Measurements from ENCODE around the gene TRAF7. TPM values are rescaled to one million over a fixed set of nuclear protein-coding genes. Genes with fewer than 3 reads are reported as not detected.
A peak's percentile ranks its signal among the peaks of the same experiment; 100 is the strongest.

TRAF7 gene
- total RNA-seq, 2 donors from 2014 or later: 22.7 to 29.3 TPM

- H3K4me1 ChIP-seq: peaks cover 19% of the 10 kb centered on the region
- 11% methylated on average over 16 of the region's 16 CpGs; no CpG with 5 or more reads in 1 of the 2 donors for WGBS, 2 donors
- H3K9me3 ChIP-seq: no peaks in the 10 kb centered on the region
- DNase-seq (no peak), ATAC-seq (peak; percentile 2)
- no peaks in the 10 kb centered on the region for H3K27me3 ChIP-seq
- peak overlapping the region; percentile 94 to 99 (median 96) for H3K27ac ChIP-seq
- intact Hi-C loops (cut with DNase I): no loop called here
- peaks cover 0 to 18% of the 10 kb centered on the region in 2 donors for H3K36me3 ChIP-seq (replicated peaks in 1 of 2; ENCODE audit: insufficient read depth in 1 of 2, low read depth in 2 of 2)
- TF ChIP-seq CTCF (IDR thresholded peaks at IDR 0.05) (peak in 1 of 7 experiments; percentile 1), POLR2A (IDR thresholded peaks at IDR 0.05) (no peak)
- peak overlapping the region; percentile 67 to 88 for H3K4me3 ChIP-seq
Observed at GRCh38 chr16:2205967-2206313, 50.4 kb downstream of the TRAF7 start.

- intact Hi-C loops (cut with DNase I): no loop called here
- DNase-seq (no peak), ATAC-seq (no peak)
- Histone ChIP-seq H3K4me3 (no peak overlapping the region), H3K9me3 (no peaks in the 10 kb centered on the region), H3K27me3 (no peaks in the 10 kb centered on the region), H3K36me3 (replicated peaks in 1 of 2; ENCODE audit: insufficient read depth in 1 of 2, low read depth in 2 of 2) (peaks cover 0 to 18% of the 10 kb centered on the region in 2 donors), H3K27ac (peak overlapping the region in 1 of 4 donors; percentile 94), H3K4me1 (peaks cover 19% of the 10 kb centered on the region)
- TF ChIP-seq CTCF (IDR thresholded peaks at IDR 0.05) (no peak), POLR2A (IDR thresholded peaks at IDR 0.05) (no peak)
- WGBS, 2 donors: 80 to 87% methylated on average over 14 to 17 of the region's 18 CpGs
Observed at GRCh38 chr16:2206420-2206779, 50.8 kb downstream of the TRAF7 start.

- intact Hi-C loops (cut with DNase I): no loop called here
- WGBS, 2 donors: 93 to 100% methylated on average over 2 to 23 of the region's 23 CpGs
Observed at GRCh38 chr16:2206780-2207433, 51.3 kb downstream of the TRAF7 start.

GRCh38 chr16:2207872-2208271 is 52.3 kb downstream of the TRAF7 start:
- peaks cover 0 to 18% of the 10 kb centered on the region in 2 donors for H3K36me3 ChIP-seq (replicated peaks in 1 of 2; ENCODE audit: insufficient read depth in 1 of 2, low read depth in 2 of 2)
- peaks cover 31% of the 10 kb centered on the region for H3K4me1 ChIP-seq
- DNase-seq (no peak), ATAC-seq (no peak)
- 81 to 83% methylated on average over 5 to 9 of the region's 9 CpGs for WGBS, 2 donors
- H3K4me3 ChIP-seq: no peak overlapping the region
- H3K9me3 ChIP-seq: no peaks in the 10 kb centered on the region
- no peak for TF ChIP-seq CTCF (IDR thresholded peaks at IDR 0.05)
- no peak for TF ChIP-seq POLR2A (IDR thresholded peaks at IDR 0.05)
- H3K27me3 ChIP-seq: no peaks in the 10 kb centered on the region
- intact Hi-C loops (cut with DNase I): no loop called here
- H3K27ac ChIP-seq: no peak overlapping the region

More at GRCh38 chr16:2206780-2207433, 51.3 kb downstream of the TRAF7 start:
- Histone ChIP-seq H3K4me1 (peaks cover 21% of the 10 kb centered on the region), H3K27ac (no peak overlapping the region), H3K9me3 (no peaks in the 10 kb centered on the region), H3K4me3 (no peak overlapping the region), H3K27me3 (no peaks in the 10 kb centered on the region), H3K36me3 (replicated peaks in 1 of 2; ENCODE audit: insufficient read depth in 1 of 2, low read depth in 2 of 2) (peaks cover 0 to 18% of the 10 kb centered on the region in 2 donors)
- TF ChIP-seq POLR2A (IDR thresholded peaks at IDR 0.05) (no peak), CTCF (IDR thresholded peaks at IDR 0.05) (no peak)
- DNase-seq (no peak), ATAC-seq (no peak)

- intact Hi-C loops (cut with DNase I): no loop called here
- H3K9me3 ChIP-seq: no peaks in the 10 kb centered on the region
Observed at GRCh38 chr16:2208308-2208707, 52.7 kb downstream of the TRAF7 start.

More at GRCh38 chr16:2208308-2208707, 52.7 kb downstream of the TRAF7 start:
- 83 to 96% methylated on average over 9 to 23 of the region's 23 CpGs for WGBS, 2 donors
- TF ChIP-seq POLR2A (IDR thresholded peaks at IDR 0.05): no peak
- TF ChIP-seq CTCF (IDR thresholded peaks at IDR 0.05): no peak
- H3K36me3 ChIP-seq (replicated peaks in 1 of 2; ENCODE audit: insufficient read depth in 1 of 2, low read depth in 2 of 2): peaks cover 0 to 18% of the 10 kb centered on the region in 2 donors
- no peak overlapping the region for H3K27ac ChIP-seq
- H3K4me1 ChIP-seq: peaks cover 35% of the 10 kb centered on the region
- no peak for DNase-seq
- no peaks in the 10 kb centered on the region for H3K27me3 ChIP-seq
- ATAC-seq: no peak
- H3K4me3 ChIP-seq: no peak overlapping the region

Measured in body of pancreas (tissue), 4 donors.